H9 (cell line): Measurements from ENCODE around the gene DCP1A. TPM values are rescaled to one million over a fixed set of nuclear protein-coding genes. Genes with fewer than 3 reads are reported as not detected.

ENCODE experiments used
- DNase-seq: peaks from one replicate; pipeline ENCODE4 v3.0.0-alpha.2; 2017
- H2AFZ ChIP-seq: one replicate; pipeline ENCODE4 v1.6.1; 2013; ENCODE audit warnings: mild to moderate bottlenecking, low read length, control low read depth, moderate library complexity
- H2AK5ac ChIP-seq: 2 replicates; pipeline ENCODE4 v1.6.1; 2013; ENCODE audit warnings: low read length, control low read depth, mixed read lengths; ENCODE audit not compliant: insufficient read length
- H2BK120ac ChIP-seq: one replicate; pipeline ENCODE4 v1.6.1; 2013; ENCODE audit warnings: low read depth, mild to moderate bottlenecking, low read length, control low read depth, inconsistent platforms; ENCODE audit not compliant: poor library complexity, severe bottlenecking
- H2BK12ac ChIP-seq: 2 replicates; pipeline ENCODE4 v1.6.1; 2013; ENCODE audit warnings: low read length, control low read depth, mixed read lengths, low read depth; ENCODE audit not compliant: insufficient read length
- H2BK15ac ChIP-seq: 2 replicates; pipeline ENCODE4 v1.6.1; 2013; ENCODE audit warnings: low read depth, low read length, control low read depth
- H2BK20ac ChIP-seq: one replicate; pipeline ENCODE4 v1.6.1; 2013; ENCODE audit warnings: low read depth, mild to moderate bottlenecking, low read length, control low read depth, inconsistent platforms; ENCODE audit not compliant: poor library complexity, severe bottlenecking
- H2BK5ac ChIP-seq: 2 replicates; pipeline ENCODE4 v1.6.1; 2013; ENCODE audit warnings: low read length, control low read depth, mixed read lengths; ENCODE audit not compliant: insufficient read length
- H3K14ac ChIP-seq: 2 replicates; pipeline ENCODE4 v1.6.1; 2013; ENCODE audit warnings: low read length, control low read depth; ENCODE audit not compliant: insufficient read depth
- H3K18ac ChIP-seq: 2 replicates; pipeline ENCODE4 v1.6.1; 2013; ENCODE audit warnings: low read depth, mild to moderate bottlenecking, mixed read lengths, low read length, control low read depth; ENCODE audit not compliant: insufficient read length
- H3K23ac ChIP-seq: 2 replicates; pipeline ENCODE4 v1.6.1; 2013; ENCODE audit warnings: low read length, control low read depth, mixed read lengths, low read depth; ENCODE audit not compliant: insufficient read length
- H3K23me2 ChIP-seq: 2 replicates; pipeline ENCODE4 v1.6.1; 2013; ENCODE audit warnings: low read depth, mild to moderate bottlenecking, mixed read lengths, low read length, control low read depth; ENCODE audit not compliant: insufficient read length, poor library complexity, severe bottlenecking
- H3K27ac ChIP-seq: 2 replicates; pipeline ENCODE4 v1.5.1; 2013; ENCODE audit warnings: low read length, control low read depth, mixed read lengths, low read depth; ENCODE audit not compliant: insufficient read length
- H3K27me3 ChIP-seq: 2 replicates; pipeline ENCODE4 v1.6.1; 2013; ENCODE audit warnings: low read length, control low read depth, inconsistent platforms; ENCODE audit not compliant: insufficient read depth
- H3K4ac ChIP-seq: 2 replicates; pipeline ENCODE4 v1.6.1; 2013; ENCODE audit warnings: low read depth, mild to moderate bottlenecking, control low read depth, inconsistent platforms, low read length, moderate library complexity
- H3K4me1 ChIP-seq: 2 replicates; pipeline ENCODE4 v1.6.1; 2013; ENCODE audit warnings: low read length, control low read depth, inconsistent platforms; ENCODE audit not compliant: insufficient read depth
- H3K4me2 ChIP-seq: 2 replicates; pipeline ENCODE4 v1.6.1; 2013; ENCODE audit warnings: low read length, control low read depth, mixed read lengths; ENCODE audit not compliant: insufficient read length, insufficient read depth
- H3K56ac ChIP-seq: 2 replicates; pipeline ENCODE4 v1.6.1; 2013; ENCODE audit warnings: low read depth, mild to moderate bottlenecking, mixed read lengths, low read length, control low read depth; ENCODE audit not compliant: insufficient read length
- H3K79me1 ChIP-seq: 2 replicates; pipeline ENCODE4 v1.6.1; 2013; ENCODE audit warnings: low read depth, mild to moderate bottlenecking, moderate library complexity, low read length, control low read depth, inconsistent platforms; ENCODE audit not compliant: insufficient read depth, poor library complexity, severe bottlenecking
- H3K79me2 ChIP-seq: 2 replicates; pipeline ENCODE4 v1.6.1; 2013; ENCODE audit warnings: low read length, control low read depth, inconsistent platforms; ENCODE audit not compliant: insufficient read depth
- H3K9ac ChIP-seq: 2 replicates; pipeline ENCODE4 v1.6.1; 2013; ENCODE audit warnings: low read length, control low read depth, mixed read lengths; ENCODE audit not compliant: insufficient read length; ENCODE audit errors: extremely low read depth
- H3K9me3 ChIP-seq: one replicate; pipeline ENCODE4 v1.6.1; 2013; ENCODE audit warnings: low read depth, low read length, inconsistent platforms; ENCODE audit not compliant: control insufficient read depth
- H3T11ph ChIP-seq: one replicate; pipeline ENCODE4 v1.6.1; 2013; ENCODE audit warnings: mild to moderate bottlenecking, low read length, control low read depth, inconsistent platforms
- H4K20me1 ChIP-seq: one replicate; pipeline ENCODE4 v1.6.1; 2013; ENCODE audit not compliant: control insufficient read depth, insufficient read length, insufficient read depth
- H4K5ac ChIP-seq: 2 replicates; pipeline ENCODE4 v1.6.1; 2013; ENCODE audit warnings: low read depth, mild to moderate bottlenecking, mixed read lengths, low read length, control low read depth; ENCODE audit not compliant: insufficient read length
- H4K8ac ChIP-seq: replicated peaks from 2 replicates; pipeline ENCODE4 v1.6.1; 2013; ENCODE audit warnings: low read length, control low read depth, mixed read lengths, low read depth; ENCODE audit not compliant: insufficient read length
- H4K91ac ChIP-seq: 2 replicates; pipeline ENCODE4 v1.6.1; 2013; ENCODE audit warnings: low read depth, mild to moderate bottlenecking, moderate library complexity, mixed read lengths, low read length, control low read depth; ENCODE audit not compliant: insufficient read length
- H3K27ac Mint-ChIP-seq, 3 experiments: 2 replicates in 2 of 3; 3 replicates in 1 of 3; pipeline ENCODE4 v1.8.0; 2020 to 2021; ENCODE audit warnings: mixed read lengths in 3 of 3, mild to moderate bottlenecking in 1 of 3, moderate library complexity in 1 of 3
- H3K27me3 Mint-ChIP-seq: 2 replicates; pipeline ENCODE4 v1.8.0; 2021; ENCODE audit warnings: low read depth, mild to moderate bottlenecking, moderate library complexity, mixed read lengths
- H3K36me3 Mint-ChIP-seq, 3 experiments: 2 replicates in 2 of 3; 3 replicates in 1 of 3; pipeline ENCODE4 v1.8.0; 2020 to 2021; ENCODE audit warnings: low read depth in 3 of 3, mixed read lengths in 3 of 3; ENCODE audit not compliant: insufficient read depth in 1 of 3
- H3K4me1 Mint-ChIP-seq, 2 experiments: 2 replicates each; pipeline ENCODE4 v1.8.0; 2020; ENCODE audit warnings: mixed read lengths in 2 of 2
- H3K4me3 Mint-ChIP-seq, 2 experiments: 2 replicates in 1 of 2; 3 replicates in 1 of 2; pipeline ENCODE4 v1.8.0; 2020 to 2021; ENCODE audit warnings: mild to moderate bottlenecking in 2 of 2, mixed read lengths in 2 of 2, moderate library complexity in 1 of 2
- H3K9me3 Mint-ChIP-seq, 2 experiments: 2 replicates in 1 of 2; 3 replicates in 1 of 2; pipeline ENCODE4 v1.8.0; 2020; ENCODE audit warnings: mild to moderate bottlenecking in 2 of 2, mixed read lengths in 2 of 2, moderate library complexity in 1 of 2
- CTCF ChIP-seq: fragments of 200-600 bp; sonication (generic); conservative IDR thresholded peaks from 3 replicates; pipeline ENCODE4 v1.8.0; 2021; ENCODE audit warnings: antibody characterized with exemption, mild to moderate bottlenecking
- WGBS: extraction: QIAGEN DNeasy Blood & Tissue Kit; methylation state at CpG from one replicate; pipeline ENCODE4 v1.1.7; 2013; ENCODE audit warnings: missing lambda C conversion rate, low lambda C conversion rate, mixed read lengths; ENCODE audit not compliant: insufficient read length; ENCODE audit errors: extremely low coverage; 5-methylcytosine and 5-hydroxymethylcytosine counted together
- total RNA-seq: library from RNA; stranded (reverse); gene quantifications from 2 replicates; pipeline ENCODE4 v1.2.1, GENCODE V29; 2021

Gene DCP1A
- total RNA-seq, 1 experiment from 2014 or later = 17.8 TPM

GRCh38 chr3:53243165-53243564 is 104.2 kb downstream of the DCP1A start:
- no peaks in the 10 kb centered on the region for H3K9me3 ChIP-seq
- no peak overlapping the region for H3K23ac ChIP-seq
- H3K79me2 ChIP-seq = peaks cover 59% of the 10 kb centered on the region
- H3K27ac ChIP-seq = no peak overlapping the region
- H3K4me2 ChIP-seq = no peak overlapping the region
- H3K9me3 Mint-ChIP-seq = no peaks in the 10 kb centered on the region
- no peaks in the 10 kb centered on the region for H4K20me1 ChIP-seq
- H3T11ph ChIP-seq = no peak overlapping the region
- peaks cover 2% of the 10 kb centered on the region for H3K23me2 ChIP-seq
- no peak overlapping the region for H4K5ac ChIP-seq
- H2BK12ac ChIP-seq = no peak overlapping the region
- no peak overlapping the region for H2BK5ac ChIP-seq
- H4K8ac ChIP-seq = no peak overlapping the region
- H2BK20ac ChIP-seq = no peak overlapping the region
- peaks cover 16% of the 10 kb centered on the region; the same call in 1 of the 2 replicates for H3K4me1 ChIP-seq
- WGBS = no CpG with 5 or more reads among the region's 14 CpGs
- no peak overlapping the region for H2AK5ac ChIP-seq
- H2BK15ac ChIP-seq = no peak overlapping the region
- TF ChIP-seq CTCF = no peak
- peak overlapping the region; percentile 2 to 82 (median 49); a peak in 5 of 7 replicates for H3K27ac Mint-ChIP-seq
- H3K4ac ChIP-seq = no peak overlapping the region
- H3K18ac ChIP-seq = no peak overlapping the region
- H3K14ac ChIP-seq = no peak overlapping the region
- peaks cover 36 to 37% of the 10 kb centered on the region in 2 experiments for H3K4me1 Mint-ChIP-seq
- no peaks in the 10 kb centered on the region; the same call in 1 of the 2 replicates for H3K27me3 Mint-ChIP-seq
- H3K36me3 Mint-ChIP-seq = peaks cover 45 to 63% (median 57%) of the 10 kb centered on the region in 3 experiments
- no peak overlapping the region for H3K9ac ChIP-seq
- no peak overlapping the region for H3K56ac ChIP-seq
- H4K91ac ChIP-seq = no peak overlapping the region
- no peak overlapping the region for H2AFZ ChIP-seq
- H3K4me3 Mint-ChIP-seq = peak overlapping the region in 1 of 2 experiments; percentile 36; a peak in 2 of 5 replicates
- H2BK120ac ChIP-seq = no peak overlapping the region
- DNase-seq = peak; percentile 64
- no peaks in the 10 kb centered on the region for H3K27me3 ChIP-seq
- peaks cover 30% of the 10 kb centered on the region for H3K79me1 ChIP-seq
